HG03025 (cell line): ENCODE results near the gene BCL3.

Experiments
- ATAC-seq: cut with Tn5 transposase; IDR thresholded peaks from one replicate; pipeline ENCODE4 v1.9.1; 2021; ENCODE audit warnings: mild to moderate bottlenecking, moderate library complexity; ENCODE audit not compliant: unreplicated experiment, low FRiP score

The BCL3 gene

GRCh38 chr19:44741258-44741731 lies 7.2 kb upstream of the BCL3 start:
- ATAC-seq, result no peak

- no peak for ATAC-seq
Measured at GRCh38 chr19:44741841-44742329, 6.6 kb upstream of the BCL3 start.

GRCh38 chr19:44742330-44743061 lies 6.0 kb upstream of the BCL3 start:
- ATAC-seq, result no peak

- ATAC-seq, result no peak
Measured at GRCh38 chr19:44744871-44745332, 3.6 kb upstream of the BCL3 start.

- ATAC-seq, result no peak
Measured at GRCh38 chr19:44745341-44745831, 3.1 kb upstream of the BCL3 start.

- no peak for ATAC-seq
Measured at GRCh38 chr19:44745887-44746600, 2.5 kb upstream of the BCL3 start.

- no peak for ATAC-seq
Measured at GRCh38 chr19:44746616-44746945, 1.9 kb upstream of the BCL3 start.

GRCh38 chr19:44746946-44747738 lies 1.4 kb upstream of the BCL3 start:
- ATAC-seq, result peak; percentile 41

- peak; percentile 13 for ATAC-seq
Measured at GRCh38 chr19:44747739-44748425, 626 bp upstream of the BCL3 start.

GRCh38 chr19:44749292-44749691 lies 784 bp downstream of the BCL3 start:
- ATAC-seq, result no peak

GRCh38 chr19:44749994-44750393 lies 1.5 kb downstream of the BCL3 start:
- no peak for ATAC-seq

GRCh38 chr19:44752123-44752815 lies 3.8 kb downstream of the BCL3 start:
- ATAC-seq, result no peak

- ATAC-seq, result peak; percentile 54
Measured at GRCh38 chr19:44752816-44753625, 4.5 kb downstream of the BCL3 start.

GRCh38 chr19:44753626-44753931 lies 5.1 kb downstream of the BCL3 start:
- no peak for ATAC-seq

- ATAC-seq, result no peak
Measured at GRCh38 chr19:44753932-44754749, 5.6 kb downstream of the BCL3 start.

GRCh38 chr19:44754750-44755080 lies 6.2 kb downstream of the BCL3 start:
- ATAC-seq, result no peak

- no peak for ATAC-seq
Measured at GRCh38 chr19:44755219-44755618, 6.7 kb downstream of the BCL3 start.

GRCh38 chr19:44756089-44756562 lies 7.6 kb downstream of the BCL3 start:
- ATAC-seq, result no peak
